Measurements from ENCODE around the gene PPIB. TPM values are rescaled to one million over a fixed set of nuclear protein-coding genes. Genes with fewer than 3 reads are reported as not detected.

PPIB gene
- total RNA-seq, 4 donors from 2014 or later: 1,046 to 3,819 (median 1,394) TPM

DNA sequence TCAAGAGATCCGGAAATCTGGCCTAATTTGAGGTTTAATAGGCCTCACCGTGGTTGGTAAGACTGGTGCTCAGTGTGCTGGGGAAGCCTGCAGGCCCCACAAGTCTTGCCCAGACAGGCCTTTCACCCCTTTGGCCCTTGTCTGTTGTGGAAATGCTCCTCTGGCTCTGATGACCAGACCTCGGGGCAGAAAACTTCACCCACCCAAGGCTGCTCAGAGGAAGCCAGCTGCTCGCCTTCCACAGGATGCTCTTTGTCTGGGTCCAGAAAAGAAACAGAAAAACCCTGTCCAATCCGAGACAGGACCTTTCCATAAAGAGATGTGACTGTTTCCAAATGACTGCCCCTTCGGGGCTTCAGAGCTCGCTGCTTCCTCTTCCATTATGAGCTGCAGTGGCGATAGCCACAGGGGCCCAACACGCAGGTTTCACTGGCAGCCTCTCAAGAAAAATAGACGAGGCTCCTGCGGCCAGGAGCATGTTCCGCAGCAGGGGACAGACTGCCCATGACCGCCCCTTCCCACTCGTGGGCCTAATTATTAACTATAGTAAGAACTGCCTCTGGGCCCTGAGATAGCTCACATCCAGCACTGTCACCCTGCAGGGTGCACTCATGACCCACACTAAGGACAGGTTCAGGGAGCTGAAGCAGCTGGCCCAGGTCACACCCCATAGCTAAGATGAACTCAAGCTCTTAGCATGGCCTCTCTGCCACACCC is 18.1 kb downstream of the PPIB start:
- no peaks in the 10 kb centered on the region for H3K27me3 ChIP-seq
- H3K27ac ChIP-seq: no peak overlapping the region
- intact Hi-C loops (cut with DNase I): no loop called here
- no peak for DNase-seq
- no peaks in the 10 kb centered on the region for H3K9me3 ChIP-seq
- H3K4me1 ChIP-seq: peaks cover 0 to 8% of the 10 kb centered on the region in 2 donors
- no peak for TF ChIP-seq POLR2A (IDR thresholded peaks at IDR 0.05)
- TF ChIP-seq, protein P1, sequence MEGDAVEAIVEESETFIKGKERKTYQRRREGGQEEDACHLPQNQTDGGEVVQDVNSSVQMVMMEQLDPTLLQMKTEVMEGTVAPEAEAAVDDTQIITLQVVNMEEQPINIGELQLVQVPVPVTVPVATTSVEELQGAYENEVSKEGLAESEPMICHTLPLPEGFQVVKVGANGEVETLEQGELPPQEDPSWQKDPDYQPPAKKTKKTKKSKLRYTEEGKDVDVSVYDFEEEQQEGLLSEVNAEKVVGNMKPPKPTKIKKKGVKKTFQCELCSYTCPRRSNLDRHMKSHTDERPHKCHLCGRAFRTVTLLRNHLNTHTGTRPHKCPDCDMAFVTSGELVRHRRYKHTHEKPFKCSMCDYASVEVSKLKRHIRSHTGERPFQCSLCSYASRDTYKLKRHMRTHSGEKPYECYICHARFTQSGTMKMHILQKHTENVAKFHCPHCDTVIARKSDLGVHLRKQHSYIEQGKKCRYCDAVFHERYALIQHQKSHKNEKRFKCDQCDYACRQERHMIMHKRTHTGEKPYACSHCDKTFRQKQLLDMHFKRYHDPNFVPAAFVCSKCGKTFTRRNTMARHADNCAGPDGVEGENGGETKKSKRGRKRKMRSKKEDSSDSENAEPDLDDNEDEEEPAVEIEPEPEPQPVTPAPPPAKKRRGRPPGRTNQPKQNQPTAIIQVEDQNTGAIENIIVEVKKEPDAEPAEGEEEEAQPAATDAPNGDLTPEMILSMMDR (IDR thresholded peaks at IDR 0.05): no peak
- H3K36me3 ChIP-seq: peaks cover 17 to 19% of the 10 kb centered on the region in 2 donors
- no peak overlapping the region for H3K4me3 ChIP-seq (replicated peaks in 1 of 3)
- WGBS, 2 donors: 81 to 92% methylated on average over 4 to 14 of the region's 14 CpGs

DNA sequence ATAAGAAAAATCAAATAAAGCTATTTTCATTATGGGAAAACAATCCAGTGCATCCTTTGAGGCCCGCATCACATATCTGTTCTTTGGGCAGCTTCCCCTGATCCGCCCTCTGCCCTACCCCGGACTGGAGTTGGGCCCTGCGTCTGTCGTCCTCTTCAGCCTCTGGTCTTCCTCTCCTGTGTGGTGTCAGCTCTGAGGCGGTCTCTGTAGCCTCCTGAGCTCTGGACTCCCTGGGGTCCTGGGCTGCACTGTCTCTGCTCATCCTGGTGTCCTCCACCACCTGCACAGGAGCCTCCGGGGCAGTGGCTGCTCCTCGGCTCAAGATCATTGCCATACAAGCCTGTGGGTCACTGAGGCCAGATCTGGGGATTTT is 18.6 kb downstream of the PPIB start:
- no peak overlapping the region for H3K27ac ChIP-seq
- no peak overlapping the region for H3K4me3 ChIP-seq (replicated peaks in 1 of 3)
- peaks cover 17 to 19% of the 10 kb centered on the region in 2 donors for H3K36me3 ChIP-seq
- H3K9me3 ChIP-seq: no peaks in the 10 kb centered on the region
- H3K4me1 ChIP-seq: peaks cover 0 to 8% of the 10 kb centered on the region in 2 donors
- H3K27me3 ChIP-seq: no peaks in the 10 kb centered on the region
- 77 to 79% methylated on average over 6 to 8 of the region's 8 CpGs for WGBS, 2 donors
- DNase-seq: no peak
- TF ChIP-seq, protein P1 (IDR thresholded peaks at IDR 0.05): no peak
- no peak for TF ChIP-seq POLR2A (IDR thresholded peaks at IDR 0.05)
- intact Hi-C loops (cut with DNase I): no loop called here

DNA sequence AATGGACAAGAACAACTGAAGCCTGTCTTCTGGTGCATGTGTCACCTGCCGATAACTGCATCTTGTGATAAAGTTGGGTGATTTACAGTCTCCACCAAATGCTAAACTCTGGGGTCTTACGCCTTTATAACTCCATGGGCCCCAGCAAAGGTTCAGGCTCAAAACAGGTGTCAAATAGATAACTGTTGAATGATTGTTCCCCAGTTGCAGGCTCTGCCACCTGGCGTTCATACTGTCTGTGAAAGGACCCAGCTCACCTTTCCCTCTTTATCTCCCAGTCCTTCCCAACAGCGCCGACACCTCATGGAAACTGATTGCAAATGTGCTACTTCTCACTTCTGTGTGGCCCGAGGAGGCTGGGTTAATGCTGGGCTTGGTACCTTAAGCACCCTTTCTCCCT is 19.5 kb downstream of the PPIB start:
- intact Hi-C loops (cut with DNase I): no loop called here
- TF ChIP-seq, protein P1 (IDR thresholded peaks at IDR 0.05): no peak
- no peak for TF ChIP-seq POLR2A (IDR thresholded peaks at IDR 0.05)

DNA sequence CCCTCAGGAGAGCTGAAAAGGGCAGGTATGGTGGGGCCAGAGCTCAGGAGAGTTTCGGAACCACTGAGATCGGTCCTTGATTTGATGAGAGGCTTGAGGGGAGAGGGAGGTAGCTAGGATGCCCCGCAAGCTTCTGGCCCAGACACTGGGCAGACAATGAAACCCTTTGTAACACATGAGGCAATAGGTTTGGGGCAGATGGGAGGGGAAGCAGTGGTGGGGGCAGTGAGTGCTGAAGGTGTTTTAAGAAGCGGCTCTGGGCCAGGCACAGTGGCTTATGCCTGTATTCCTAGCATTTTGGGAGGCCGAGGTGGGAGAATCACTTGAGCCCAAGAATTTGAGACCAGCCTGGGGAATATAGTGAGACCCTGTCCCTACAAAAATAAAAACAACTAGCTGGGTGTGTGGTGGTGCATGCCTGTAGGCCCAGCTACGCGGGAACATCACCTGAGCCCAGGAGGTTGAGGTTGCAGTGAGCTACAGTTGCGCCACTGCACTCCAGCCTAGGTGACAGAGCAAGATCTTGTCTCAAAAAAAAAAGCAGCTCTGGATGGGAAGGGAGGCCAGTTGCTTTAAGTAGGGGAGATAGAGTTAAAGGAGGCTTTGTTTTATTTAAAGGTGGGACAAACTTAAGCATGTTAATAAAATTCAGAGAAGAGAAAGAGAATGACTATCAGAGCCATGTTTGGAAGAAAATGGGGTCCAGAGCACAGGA is 20.9 kb downstream of the PPIB start:
- Histone ChIP-seq H3K27ac (peak overlapping the region in 2 of 3 donors; percentile 12 to 15), H3K9me3 (no peaks in the 10 kb centered on the region), H3K4me1 (peaks cover 0 to 8% of the 10 kb centered on the region in 2 donors), H3K36me3 (peaks cover 36 to 38% of the 10 kb centered on the region in 2 donors), H3K27me3 (no peaks in the 10 kb centered on the region), H3K4me3 (replicated peaks in 1 of 3) (no peak overlapping the region)
- TF ChIP-seq, protein P1 (IDR thresholded peaks at IDR 0.05): no peak
- TF ChIP-seq POLR2A (IDR thresholded peaks at IDR 0.05): no peak
- DNase-seq: no peak
- 88 to 90% methylated on average over 8 of the region's 8 CpGs for WGBS, 2 donors
- intact Hi-C loops (cut with DNase I): no loop called here

More for the DNA sequence above, 19.5 kb downstream of the PPIB start:
- Histone ChIP-seq H3K4me1 (peaks cover 0 to 8% of the 10 kb centered on the region in 2 donors), H3K9me3 (no peaks in the 10 kb centered on the region), H3K27ac (no peak overlapping the region), H3K27me3 (no peaks in the 10 kb centered on the region), H3K4me3 (replicated peaks in 1 of 3) (no peak overlapping the region), H3K36me3 (peaks cover 23 to 24% of the 10 kb centered on the region in 2 donors)
- WGBS, 2 donors: 81 to 85% methylated on average over 6 of the region's 6 CpGs
- DNase-seq: no peak
